HG03066 (cell line): Measurements from ENCODE around the gene USP6NL.
"Not testable (repeated sequence)": the region's sequence is repeated elsewhere in the genome, so short reads cannot be mapped to it uniquely, and the experiment has no call there.

Experiments
- ATAC-seq: cut with Tn5 transposase; IDR thresholded peaks from one replicate; pipeline ENCODE4 v1.9.1; 2021; ENCODE audit warnings: low read depth; ENCODE audit not compliant: unreplicated experiment

The USP6NL gene

GRCh38 chr10:11522821-11523245, 88.6 kb downstream of the USP6NL start:
- no peak for ATAC-seq

GRCh38 chr10:11521860-11522259, 89.6 kb downstream of the USP6NL start:
- ATAC-seq: no peak

GRCh38 chr10:11520892-11521291, 90.6 kb downstream of the USP6NL start:
- no peak for ATAC-seq

- ATAC-seq: no peak
These were observed 94.3 kb downstream of the USP6NL start for GRCh38 chr10:11517150-11517549.

GRCh38 chr10:11516431-11516746, 95.1 kb downstream of the USP6NL start:
- peak; percentile 72 for ATAC-seq

- ATAC-seq: peak; percentile 51
These were observed 95.6 kb downstream of the USP6NL start for GRCh38 chr10:11515596-11516430.

GRCh38 chr10:11513727-11514126, 97.7 kb downstream of the USP6NL start:
- ATAC-seq: no peak

GRCh38 chr10:11512596-11512995, 98.9 kb downstream of the USP6NL start:
- no peak for ATAC-seq

- no peak for ATAC-seq
These were observed 100.1 kb downstream of the USP6NL start for GRCh38 chr10:11511321-11511720.

- ATAC-seq: no peak
These were observed 100.7 kb downstream of the USP6NL start for GRCh38 chr10:11510736-11511135.

- ATAC-seq: no peak
These were observed 101.2 kb downstream of the USP6NL start for GRCh38 chr10:11510281-11510680.

- ATAC-seq: no peak
These were observed 102.4 kb downstream of the USP6NL start for GRCh38 chr10:11509036-11509435.

GRCh38 chr10:11506247-11506789, 105.1 kb downstream of the USP6NL start:
- no peak for ATAC-seq

GRCh38 chr10:11505639-11506038, 105.8 kb downstream of the USP6NL start:
- ATAC-seq: no peak

- ATAC-seq: no peak
These were observed 106.7 kb downstream of the USP6NL start for GRCh38 chr10:11504566-11505285.

- ATAC-seq: no peak
These were observed 109.8 kb downstream of the USP6NL start for GRCh38 chr10:11501600-11501999.

GRCh38 chr10:11499425-11500071, 111.9 kb downstream of the USP6NL start:
- peak; percentile 65 for ATAC-seq

- no peak for ATAC-seq
These were observed 113.1 kb downstream of the USP6NL start for GRCh38 chr10:11498399-11498798.

- not testable (repeated sequence) for ATAC-seq
These were observed 116.5 kb downstream of the USP6NL start for GRCh38 chr10:11494923-11495322.

GRCh38 chr10:11493646-11494045, 117.8 kb downstream of the USP6NL start:
- ATAC-seq: no peak

- no peak for ATAC-seq
These were observed 120.4 kb downstream of the USP6NL start for GRCh38 chr10:11491087-11491486.
